ENCODE measurements around the gene TTC7B.

- TF ChIP-seq CTCF (IDR thresholded peaks at IDR 0.05; ENCODE audit: low read depth, low read length) (no peak), POLR2A (IDR thresholded peaks at IDR 0.05; ENCODE audit: extremely low read depth, insufficient read length) (no peak), MYC (IDR thresholded peaks at IDR 0.05; ENCODE audit: low read depth, low read length) (no peak), MAX (IDR thresholded peaks at IDR 0.05; ENCODE audit: low read depth, low read length) (no peak)
These were observed 43.1 kb downstream of the TTC7B start for GRCh38 chr14:90773196-90773486.

Data from NB4 (cell line).